ENCODE measurements around the gene PPM1A.

The PPM1A gene

DNA sequence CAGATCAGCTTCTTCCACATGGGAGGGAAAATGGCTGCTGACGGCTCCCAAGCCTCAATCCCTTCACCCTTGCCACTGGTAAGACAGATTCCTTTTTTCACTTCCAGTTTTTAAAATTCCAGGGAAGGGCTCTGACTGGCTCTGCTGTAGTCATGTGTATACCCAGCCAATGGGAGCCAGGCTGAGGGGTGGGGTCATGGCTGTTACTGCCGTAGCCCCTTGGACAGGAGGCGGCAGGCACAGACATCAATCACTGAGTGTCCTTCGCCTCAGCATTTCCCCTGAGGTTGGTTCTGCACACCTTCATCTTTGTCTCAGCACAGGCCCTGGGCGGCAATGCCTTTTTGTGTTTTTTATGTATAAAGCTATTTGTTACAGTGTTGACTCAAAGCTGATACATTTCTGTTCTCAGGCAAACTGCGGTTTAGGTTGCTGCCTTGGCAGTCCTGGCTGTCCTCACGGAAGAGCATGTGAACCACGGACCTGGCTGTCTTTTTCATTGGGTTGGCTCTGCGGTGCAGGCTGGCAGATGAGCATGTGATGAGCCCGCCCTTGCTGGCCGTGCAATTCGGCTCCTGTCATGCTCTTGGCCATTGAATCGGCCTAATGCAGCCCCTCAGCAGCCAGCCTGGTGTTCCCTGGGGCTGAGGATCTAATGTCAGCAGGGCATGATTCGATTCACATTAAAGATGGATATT lies 74.3 kb downstream of the PPM1A start:
- no peak for DNase-seq

DNA sequence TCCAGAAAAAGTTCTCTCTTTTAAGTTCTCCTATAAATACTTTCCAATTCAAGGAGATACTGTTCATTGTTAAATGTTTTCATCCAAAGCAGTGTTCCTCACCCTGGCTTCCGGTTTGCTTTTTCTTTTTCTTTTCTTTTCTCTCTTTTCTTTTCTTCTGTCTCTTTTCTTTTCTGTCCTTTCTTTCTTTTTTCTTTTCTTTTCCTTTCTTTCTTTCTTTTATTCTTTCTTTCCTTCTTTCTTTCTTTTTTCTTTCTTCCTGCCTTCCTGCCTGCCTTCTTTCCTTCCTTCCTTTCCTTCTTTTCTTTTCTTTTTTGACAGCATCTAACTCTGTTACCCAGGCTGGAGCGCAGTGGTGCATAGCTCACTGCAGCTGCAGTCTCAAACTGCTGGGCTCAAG lies 75.8 kb downstream of the PPM1A start:
- DNase-seq, result no peak

DNA sequence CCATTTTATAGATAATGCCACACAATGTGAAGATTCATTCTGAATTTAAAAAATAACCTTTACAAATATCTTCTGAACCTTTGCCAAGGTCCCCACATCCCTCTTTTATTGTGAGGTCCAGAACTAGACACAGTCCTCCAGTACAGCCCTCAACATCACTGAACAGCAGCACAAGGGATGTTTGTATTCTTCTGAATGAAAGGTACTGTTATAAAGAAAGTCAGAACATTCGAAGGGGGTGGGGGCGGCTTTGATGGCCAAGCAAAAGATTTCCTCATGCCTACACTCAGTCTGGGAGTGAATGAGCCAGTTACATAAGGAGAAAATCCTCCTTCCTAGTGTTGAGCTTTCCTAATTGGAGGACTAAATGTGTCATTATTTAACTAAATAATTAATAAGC lies 77.3 kb downstream of the PPM1A start:
- DNase-seq, result no peak

DNA sequence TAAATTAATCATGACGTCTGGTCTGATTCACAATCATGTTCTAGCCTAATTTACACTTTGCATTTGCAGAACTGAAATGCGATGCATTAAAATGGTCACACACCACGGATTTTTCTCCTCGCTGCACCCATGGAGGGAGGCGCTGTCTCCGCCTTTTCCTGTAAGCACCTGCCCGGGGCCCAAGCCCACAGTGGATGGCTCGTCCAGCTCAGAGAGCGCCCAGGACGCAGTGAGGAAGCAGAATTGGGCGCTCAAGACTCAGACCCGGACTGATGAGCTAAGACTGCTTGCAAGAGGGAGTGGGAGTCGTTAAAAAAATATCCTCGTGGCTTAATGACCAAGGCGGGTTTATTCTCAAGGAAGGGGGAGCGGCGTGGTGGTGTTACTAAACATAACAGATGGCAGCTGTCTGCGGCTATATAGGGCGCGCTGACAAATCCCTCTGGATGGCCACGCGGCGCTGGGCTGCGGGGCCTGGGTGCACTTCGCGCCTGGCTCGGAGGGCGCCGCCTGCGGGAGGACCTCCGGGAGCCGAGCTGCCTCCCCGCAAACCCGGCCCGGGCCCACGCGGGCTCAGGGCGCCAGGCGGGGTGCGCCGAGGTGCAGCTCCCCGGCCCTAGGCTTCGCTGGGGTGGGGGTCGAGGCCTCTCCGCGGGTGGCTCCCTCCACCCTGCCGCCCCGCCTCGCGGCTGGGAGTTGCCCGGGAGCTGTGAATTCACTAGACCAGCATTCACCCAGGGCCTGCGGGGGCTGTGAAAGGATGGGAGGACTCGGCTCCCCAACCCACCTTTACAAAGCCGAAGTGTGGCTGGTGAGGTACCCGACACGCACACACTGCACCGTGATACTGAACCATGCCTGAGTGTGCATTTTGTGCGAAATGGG lies 78.7 kb downstream of the PPM1A start:
- peak; percentile 20 for DNase-seq

DNA sequence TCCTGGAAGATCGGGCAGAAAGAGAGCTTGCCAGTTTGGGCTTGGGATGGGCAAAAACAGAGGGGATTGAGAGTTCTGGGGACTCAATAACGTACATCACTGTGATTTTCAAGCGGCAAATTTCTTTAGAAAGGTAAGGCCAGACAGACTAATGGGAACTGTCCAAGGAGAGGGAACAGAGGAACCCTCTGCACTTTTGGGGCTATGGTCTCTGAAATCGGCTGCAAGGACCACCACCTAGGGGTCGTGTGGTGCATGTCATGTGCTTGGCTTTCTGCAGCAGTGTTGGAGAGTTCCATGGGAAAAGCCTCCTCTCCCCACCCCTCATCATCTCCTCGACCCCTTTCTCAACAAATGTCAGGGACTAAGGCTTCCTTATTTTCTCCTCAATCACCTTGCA lies 79.6 kb downstream of the PPM1A start:
- no peak for DNase-seq

DNA sequence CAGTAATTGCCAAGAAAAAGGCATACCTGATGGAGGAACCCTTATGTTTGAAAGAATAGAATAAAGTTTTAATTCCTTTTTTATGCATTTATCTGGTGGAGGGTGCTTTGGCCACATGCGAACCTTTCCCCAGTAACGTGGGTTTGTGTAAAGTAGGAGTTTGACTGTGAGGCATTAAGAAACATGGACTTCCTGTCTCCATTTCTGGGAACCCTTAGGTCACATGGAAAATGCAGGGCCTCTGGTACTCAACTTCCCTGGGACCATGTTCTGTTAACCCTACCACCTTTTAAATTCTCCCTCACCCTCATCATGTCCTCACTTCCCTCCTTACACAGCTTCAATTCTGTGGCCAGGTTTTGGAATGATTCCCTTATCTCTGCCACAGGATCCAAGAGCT lies 80.3 kb downstream of the PPM1A start:
- DNase-seq, result no peak

DNA sequence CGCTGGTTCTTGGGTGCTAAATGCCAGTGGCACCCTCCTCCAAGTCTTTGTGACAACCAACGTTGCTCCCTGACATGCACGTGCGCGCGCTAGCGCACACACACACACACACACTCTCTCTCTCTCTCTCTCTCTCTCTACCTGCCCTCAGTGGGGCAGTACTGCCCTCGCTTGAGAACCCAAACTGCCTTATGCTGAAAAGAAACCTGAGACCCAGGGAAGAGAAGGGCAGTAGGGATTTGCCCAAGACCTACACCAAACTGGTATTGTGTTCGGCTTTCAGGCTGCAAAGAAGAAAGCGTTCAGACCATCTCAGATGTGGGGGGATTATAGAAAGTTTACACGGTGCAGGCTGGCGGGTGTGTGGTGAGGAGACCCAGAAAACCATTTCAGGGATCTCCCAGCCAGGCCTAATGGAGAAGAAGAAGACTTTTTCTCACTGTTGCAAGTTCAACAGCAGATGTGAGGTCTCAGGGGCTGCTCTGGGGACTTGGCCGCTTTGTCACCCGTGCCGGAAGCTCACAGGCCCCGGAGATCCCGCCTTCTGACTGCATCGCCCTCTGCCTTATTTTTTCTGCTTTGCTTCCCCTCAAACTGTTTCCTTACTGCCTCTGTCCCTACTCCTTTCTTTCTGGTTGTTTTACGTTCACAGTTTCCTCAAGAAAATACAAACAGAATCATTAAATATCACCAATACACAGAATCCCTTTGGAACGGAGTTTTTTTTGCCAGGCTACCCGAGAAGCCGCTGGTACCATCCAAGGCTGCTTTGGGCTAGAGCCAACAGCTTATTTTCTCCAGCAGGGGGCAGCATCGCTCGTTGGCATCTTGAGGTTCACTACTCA lies 82.4 kb downstream of the PPM1A start:
- peak; percentile 46 for DNase-seq

DNA sequence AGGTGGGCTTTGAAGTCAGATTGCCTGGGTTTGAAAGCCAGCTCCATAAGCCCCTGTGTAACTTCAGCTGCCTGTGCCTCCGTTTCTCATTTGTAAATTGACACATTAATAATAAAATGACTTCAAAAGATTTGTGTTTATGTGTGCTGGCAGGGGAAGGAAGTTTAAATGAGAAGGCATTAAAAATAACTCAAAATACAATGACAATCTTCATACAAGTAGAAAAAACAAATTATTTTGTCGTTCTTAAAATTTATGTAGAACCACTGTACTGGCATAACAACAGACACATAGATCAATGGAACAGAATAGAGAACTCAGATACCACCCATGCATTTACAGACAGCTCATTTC lies 83.0 kb downstream of the PPM1A start:
- no peak for DNase-seq

DNA sequence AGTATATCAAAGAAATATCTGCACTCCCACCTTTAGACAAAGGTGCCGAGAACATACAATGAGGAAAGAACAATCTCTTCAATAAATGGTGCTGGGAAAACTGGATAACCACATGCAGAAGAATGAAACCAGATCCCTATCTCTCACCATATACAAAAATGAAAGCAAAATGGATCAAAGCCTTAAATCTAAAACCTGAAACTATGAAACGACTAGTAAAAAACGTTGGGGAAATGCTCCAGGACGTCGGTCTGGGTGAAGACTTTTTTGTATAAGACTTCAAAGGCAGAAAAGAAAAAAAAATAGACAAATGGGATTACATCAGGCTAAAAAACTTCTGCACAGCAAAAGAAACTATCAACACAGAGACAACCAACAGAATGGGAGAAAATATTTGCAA lies 83.8 kb downstream of the PPM1A start:
- no peak for DNase-seq

DNA sequence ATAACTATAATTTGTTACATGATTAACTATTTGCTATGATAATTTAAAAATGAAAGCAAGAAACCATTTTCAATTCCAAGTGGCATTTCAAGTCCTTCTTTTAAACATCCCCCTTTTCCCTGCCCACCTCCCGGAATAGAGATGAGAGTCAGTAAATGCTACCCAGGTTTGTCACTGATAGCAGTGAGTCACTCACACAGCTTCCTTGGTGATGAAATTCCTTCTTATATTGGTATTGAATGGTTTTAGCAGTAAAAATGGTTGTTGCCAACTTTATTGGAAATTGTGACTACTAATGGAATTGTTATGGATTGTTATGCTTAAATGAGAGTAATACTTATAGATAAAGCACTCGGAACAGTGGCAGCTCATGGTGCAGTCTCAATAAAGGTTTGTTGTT lies 90.5 kb downstream of the PPM1A start:
- no peak for DNase-seq

DNA sequence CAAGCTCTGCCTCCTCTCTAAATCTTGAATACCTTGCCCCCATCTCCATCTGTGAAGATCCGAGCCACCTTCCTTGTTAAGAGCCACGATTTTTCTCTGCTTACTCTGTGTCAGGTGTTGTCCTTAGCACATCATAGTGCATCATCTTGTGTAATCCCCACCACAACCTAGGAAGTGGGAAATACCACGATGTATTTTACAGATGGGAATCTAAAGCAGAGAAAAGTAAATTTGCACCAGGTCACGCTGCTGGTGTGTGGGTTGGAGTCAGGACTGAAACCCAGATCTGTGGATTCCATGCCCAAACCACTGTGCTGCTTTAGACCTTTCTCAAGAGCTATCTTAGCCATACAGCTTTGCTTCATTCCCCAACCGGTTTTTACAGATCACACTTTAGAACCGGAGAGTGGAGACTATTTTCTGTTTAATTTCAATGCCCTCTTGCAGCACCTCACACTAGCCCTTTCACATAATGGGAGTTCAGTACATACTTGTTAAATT lies 94.6 kb downstream of the PPM1A start:
- DNase-seq, result no peak

DNA sequence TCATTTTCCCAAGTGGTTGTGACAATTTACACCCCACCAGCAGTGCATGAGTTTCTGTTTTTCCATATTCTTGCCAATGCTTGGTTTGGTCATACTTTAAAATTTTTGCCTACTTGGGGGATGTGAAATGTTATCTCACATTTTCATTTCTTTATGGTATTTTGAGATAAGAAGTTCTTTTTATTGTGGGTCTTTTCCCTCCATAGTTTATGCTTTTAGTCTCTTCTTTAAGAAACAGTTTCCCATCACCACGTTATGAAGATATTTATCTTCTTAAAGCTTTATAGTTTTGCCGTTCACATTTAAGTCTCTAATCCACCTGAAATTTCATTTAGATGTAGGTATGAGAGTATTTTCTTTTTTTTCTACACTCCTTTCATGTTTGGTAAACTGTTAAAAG lies 95.7 kb downstream of the PPM1A start:
- no peak for DNase-seq

DNA sequence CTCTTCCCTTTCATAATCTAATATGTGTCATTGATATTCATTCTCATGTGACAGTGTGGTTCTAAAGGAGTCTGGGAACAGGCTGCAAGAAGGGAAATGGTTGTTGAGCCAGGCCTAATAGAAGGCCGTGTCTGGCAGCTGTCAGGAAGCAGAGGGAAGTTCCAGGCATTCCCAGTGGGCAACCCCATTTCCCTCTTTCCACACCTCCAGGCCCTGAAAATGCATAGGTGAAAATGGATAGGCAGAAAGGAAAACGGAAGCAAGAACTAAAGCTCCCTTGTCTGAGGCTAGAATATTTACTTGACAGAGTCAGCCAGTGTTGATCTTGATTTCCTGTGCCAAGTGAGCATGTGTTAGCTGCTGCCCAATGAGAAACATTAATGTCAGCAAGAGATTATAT lies 97.7 kb downstream of the PPM1A start:
- DNase-seq, result no peak

DNA sequence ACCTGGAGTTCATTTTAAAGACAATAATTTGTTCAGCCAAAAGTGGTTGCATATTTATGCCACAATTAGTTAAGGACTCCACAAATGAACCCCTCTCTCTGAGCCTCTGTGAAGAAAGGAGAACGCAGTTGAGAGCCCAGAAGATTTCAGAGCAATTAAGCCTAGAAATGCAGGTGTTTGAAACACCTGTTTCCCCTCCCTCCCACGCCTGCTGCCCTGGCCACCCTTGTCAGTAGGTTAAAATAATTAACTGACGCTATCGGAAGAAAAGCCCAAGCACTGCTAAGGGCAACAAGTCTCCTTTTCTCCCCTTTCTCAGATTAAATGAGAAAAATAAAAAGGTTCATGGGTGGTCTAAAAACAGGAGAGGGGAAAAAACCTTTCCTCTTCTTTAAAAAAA lies 99.2 kb downstream of the PPM1A start:
- no peak for DNase-seq

All from fibroblast of skin of scalp (primary cell).